NCI-H1930 (cell line): Measurements from ENCODE around the gene INS.

Source experiments
- DNase-seq, 2 experiments: peaks; one replicate each; lab custom pipeline; 2025; lab: John Stamatoyannopoulos, UW

INS gene

GRCh38 chr11:2160736-2161259 is at the start of gene INS:
Gene INS (minus strand): TSS chr11:2161209. CDS start chr11:2160971, 238 bp downstream.
- no peak for DNase-seq

GRCh38 chr11:2210366-2211112 is 49.5 kb upstream of the INS start:
- no peak for DNase-seq

DNA sequence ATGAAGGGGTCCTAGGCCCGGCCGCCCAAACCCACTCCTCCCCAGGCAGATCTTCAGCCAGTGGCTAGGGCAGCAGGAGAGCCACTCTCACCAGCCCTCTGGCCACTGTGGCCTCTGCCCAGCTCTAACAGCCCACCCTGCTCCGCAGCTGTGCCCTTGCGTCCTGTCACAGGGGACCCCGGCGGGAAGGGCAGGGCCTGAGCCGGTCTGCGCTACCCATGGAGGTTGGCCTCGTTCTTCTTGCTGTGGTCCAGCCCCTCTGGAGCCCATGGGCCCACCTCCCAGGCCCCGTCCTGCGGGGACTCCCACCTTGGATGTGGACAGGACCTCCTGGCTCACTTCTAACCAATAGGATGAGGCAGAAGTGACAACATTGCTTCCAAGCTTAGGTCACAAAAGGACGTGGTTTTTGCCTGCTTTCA is 48.9 kb upstream of the INS start:
- DNase-seq: no peak

DNA sequence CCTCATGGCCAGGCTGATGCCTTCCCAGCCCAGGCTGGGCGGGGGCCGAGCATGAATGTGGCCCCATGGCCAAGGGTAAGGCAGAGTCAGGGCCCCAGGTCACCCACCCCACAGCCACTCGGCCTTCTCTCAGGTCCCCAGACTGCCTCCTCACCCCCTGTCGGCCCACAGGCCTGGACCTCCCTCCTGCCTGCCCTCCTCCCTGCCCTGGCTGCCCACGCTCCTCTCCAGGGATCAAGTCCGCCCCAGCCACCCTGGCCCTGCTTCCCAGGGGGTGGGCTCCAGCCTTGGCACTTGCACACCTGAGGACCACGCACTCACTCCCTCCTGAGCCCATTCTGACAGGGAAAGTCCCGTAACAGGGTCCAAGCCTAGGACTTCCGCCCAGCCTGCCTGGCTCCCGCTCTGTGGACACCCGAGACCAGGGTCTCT is 48.4 kb upstream of the INS start:
- no peak for DNase-seq

DNA sequence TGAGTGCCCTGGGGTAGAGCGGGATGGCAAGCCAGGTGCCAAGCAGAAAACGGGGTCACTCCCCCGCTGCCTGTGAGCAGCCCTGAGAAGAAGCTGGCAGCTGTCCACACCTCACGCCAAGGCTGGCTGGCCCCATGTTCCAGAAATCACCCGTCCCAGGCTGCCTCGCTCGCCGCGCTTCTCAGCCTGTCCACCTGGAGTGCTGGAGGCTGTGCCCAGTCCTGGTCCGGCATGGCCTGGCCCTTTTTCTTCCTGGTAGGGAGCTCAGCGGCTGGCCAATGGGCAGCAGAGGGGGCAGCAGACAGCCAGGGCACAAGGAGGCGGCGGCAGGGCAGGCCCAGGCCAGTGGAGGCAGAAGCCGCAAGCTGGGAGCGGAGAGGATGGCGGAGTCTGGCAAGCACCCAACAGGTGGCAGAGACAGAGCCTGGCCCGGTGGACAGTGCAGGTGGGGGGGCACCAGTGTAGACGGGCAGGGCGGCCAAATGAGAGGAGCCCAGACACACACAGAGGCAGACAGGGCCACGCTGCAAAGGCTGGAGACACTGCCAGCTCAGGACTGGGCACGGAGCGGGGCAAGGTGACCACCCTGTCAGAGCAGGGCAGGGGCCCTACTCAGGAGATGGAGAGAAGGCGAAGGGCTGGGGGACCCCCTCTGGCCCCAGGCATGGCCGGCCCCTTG is 47.8 kb upstream of the INS start:
- DNase-seq: no peak

DNA sequence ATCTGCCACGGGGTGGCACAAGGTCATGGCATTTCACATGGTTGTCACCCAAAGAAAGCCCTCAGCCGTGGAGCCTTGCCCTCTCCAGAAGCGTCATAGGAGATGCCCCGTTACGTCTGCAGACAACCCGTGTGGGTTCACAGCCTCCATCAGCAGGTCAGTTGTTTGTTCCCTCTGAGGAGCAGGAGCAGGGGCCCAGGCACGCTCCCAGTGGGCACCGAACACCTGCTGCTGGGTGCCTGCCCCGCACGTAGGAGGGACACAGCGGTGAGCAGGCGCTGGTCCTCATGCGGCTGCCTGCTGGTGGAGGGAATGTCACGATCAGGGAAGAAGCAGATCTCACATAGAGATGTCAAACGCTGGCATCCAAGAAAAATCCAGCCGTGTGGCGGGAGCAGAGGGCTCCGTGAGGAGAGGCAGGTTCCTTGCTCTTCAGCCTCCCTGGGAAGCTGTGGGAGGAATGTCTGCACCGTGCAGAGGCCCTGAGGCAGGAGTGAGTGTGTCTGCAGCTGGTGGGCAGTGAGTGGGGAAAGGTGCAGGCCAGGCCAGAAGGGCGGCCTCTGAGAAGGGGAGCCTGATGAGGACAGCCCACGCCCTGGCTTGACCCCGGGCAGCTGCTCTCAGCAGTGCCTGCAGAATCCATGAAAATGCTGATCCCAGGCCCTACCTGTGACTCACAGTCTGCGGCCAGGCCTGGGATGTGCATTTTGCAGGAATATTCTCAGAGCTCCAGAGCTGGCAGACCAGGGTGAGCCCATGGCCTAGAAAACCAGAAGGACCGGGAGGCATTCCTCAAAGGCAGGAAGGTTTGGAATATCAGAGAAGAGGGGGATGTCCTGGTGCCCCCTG is 47.0 kb upstream of the INS start:
- no peak for DNase-seq

DNA sequence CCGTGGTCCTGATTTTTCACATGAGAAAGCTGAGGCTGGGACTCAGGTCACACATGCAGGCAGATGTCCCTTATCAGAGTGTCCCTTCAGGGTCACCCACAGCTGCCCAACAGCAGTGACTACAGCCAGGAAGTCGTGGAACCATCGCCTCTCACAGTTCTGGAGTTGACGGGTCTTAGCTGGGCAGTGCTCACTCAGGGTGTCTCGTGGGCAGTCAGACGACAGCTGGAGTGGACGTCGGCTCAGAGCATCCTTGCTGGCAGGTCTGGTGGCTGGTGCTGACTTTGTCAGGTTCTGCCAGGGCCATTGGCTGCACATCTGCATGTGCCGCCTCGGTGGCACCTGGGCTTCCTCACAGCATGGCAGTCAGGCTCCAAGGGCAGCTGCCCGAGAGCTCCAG is 46.2 kb upstream of the INS start:
- DNase-seq: no peak

DNA sequence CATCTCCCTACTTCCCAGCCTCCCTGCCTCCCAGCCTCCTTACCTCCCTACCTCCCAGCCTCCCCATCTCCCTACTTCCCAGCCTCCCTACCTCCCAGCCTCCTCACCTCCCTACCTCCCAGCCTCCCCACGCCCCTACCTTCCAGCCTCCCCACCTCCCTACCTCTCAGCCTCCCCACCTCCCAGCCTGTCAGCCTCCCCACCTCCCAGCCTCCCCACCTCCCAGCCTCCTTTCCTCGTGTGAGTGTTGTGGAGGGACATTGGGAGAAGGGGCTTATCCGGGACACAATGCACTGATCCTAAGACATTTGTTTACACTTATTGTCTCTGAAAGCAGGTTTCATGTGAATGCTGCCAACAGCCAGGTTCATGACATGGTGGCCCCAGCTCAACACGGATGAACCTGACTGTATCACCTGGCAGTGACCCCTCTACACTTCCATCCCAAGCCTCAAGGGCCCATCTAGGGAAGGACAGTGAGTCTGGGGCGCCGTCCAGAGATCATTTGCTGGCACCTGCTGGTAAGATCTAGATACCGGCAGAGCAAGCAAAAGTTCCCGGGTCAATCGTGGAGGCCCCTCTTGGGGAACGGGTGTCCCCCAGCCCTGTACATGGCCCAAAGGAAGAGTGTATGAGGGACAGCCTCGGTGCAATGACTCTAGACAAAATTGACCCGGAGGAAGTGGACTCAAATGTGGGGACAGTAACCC is 45.1 kb upstream of the INS start:
- no peak for DNase-seq

DNA sequence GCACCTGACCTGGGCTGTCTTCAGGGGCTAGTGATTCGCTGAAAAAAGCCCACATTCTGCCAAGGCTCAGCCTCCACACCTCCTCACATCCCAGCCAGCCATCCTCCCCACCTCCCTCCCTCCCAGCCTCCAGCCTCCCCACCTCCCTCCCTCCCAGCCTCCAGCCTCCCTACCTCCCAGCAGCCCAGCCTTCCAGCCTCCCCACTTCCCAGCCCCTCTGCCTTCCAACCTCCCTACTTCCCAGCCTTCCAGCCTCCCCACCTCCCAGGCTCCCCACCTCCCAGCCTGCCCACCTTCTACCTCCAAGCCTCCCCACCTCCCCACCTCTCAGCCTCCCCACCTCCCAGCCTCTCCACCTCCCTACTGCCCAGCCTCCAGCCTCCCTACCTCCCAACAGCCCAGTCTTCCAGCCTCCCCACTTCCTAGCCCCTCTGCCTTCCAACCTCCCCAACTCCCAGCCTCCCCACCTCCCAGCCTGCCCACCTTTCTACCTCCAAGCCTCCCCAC is 44.3 kb upstream of the INS start:
- DNase-seq: no peak

GRCh38 chr11:2204361-2205213 is 43.6 kb upstream of the INS start:
- no peak for DNase-seq

- no peak for DNase-seq
Observed at GRCh38 chr11:2203440-2204259, 42.6 kb upstream of the INS start.

GRCh38 chr11:2202900-2203439 is 42.0 kb upstream of the INS start:
- DNase-seq: no peak

GRCh38 chr11:2202071-2202899 is 41.3 kb upstream of the INS start:
- no peak for DNase-seq

DNA sequence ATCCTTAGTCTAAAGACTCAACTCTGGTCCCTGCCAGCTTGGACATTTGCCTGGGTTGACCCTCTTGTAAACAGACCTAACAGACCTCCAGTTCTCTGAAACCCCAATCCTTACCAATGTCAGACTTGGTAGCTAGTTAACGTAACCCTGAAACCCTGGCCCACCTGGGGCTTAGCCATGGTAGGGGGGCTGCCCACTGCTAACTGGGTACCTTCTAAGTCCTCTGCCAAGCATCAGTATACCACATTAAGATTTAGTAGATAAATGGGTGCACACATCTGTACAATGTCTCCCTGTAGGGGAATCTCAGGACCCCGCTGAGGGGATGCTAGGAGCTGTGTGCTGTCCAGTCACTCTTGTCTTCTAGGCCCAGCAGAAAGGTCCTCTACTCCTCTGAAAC is 40.5 kb upstream of the INS start:
- DNase-seq: no peak

GRCh38 chr11:2200957-2201519 is 40.0 kb upstream of the INS start:
- DNase-seq: no peak

GRCh38 chr11:2200536-2200935 is 39.5 kb upstream of the INS start:
- DNase-seq: no peak

DNA sequence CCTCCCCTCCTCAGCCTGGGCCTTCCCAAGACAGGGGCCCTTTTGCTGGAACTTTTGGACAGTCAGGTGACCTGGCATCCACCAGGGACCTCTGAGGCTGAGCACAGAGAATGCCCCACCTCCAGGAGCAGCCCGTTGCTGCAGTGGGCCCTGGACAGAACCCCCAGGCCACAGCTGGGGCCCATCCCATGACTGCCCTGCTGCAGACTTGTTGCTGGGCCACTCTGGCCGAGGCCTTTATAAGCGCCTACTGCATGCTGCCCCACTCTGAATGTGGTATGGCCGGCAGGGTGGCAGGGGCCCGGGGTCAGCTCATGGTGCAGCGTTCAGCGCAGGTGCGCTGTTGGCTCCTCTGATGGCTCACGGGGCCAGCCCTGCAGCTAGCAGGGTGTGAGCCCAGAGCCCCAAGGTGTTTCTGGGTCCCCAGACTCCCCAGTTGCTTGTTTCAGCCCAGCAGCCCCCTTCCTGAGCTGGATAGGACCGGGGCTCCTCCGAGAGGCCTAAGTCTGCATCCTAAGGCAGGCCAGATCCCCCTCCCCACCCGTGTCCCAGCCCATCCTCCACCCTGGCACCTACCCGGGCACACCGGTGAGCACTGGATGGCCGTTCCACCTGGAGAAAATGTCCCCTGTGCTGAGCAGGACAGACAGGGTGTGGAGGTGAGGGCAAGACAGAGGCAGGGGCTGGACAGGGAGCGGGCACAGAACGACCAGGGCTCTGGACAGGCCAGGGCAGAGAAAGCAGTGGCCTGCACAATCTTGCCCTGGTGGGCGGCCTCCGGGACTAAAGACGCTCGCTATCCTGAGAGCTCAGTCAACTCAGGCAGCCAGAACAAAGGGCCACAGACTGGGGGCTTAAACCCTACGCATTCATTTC is 38.7 kb upstream of the INS start:
- no peak for DNase-seq
